SKM-1 (cell line): Measurements from ENCODE around the gene SNN.
A peak's percentile ranks its signal among the peaks of the same experiment; 100 is the strongest.

Experiments
- DNase-seq: peaks from one replicate; lab custom pipeline; 2025; ENCODE audit not compliant: unreplicated experiment; lab: John Stamatoyannopoulos, UW

The SNN gene

DNA sequence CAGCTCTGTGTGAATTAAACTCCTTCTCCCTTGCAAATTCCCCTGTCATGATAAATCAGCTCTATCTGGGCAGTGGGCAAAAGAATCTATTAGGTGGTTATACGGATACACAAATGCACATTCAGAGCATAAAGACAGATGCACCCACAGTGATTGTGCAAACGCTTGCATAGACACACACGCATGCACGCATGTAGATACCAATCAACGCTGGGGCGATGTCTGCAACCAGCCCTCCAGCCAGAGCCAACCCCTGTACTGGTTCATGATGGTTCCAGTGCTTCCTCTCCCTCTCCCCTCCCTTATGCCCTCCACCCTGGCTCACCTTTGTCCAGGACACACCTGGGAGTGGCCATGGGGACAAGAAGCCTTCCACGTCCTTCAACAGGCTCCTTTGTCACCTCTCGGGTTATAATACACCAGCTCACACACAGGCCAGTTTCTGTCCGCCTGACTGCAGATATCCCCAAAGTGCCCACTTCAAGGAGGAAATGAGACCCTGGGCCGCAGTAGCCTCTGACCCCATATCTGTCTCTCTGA lies 33.1 kb upstream of the SNN start:
- no peak for DNase-seq

DNA sequence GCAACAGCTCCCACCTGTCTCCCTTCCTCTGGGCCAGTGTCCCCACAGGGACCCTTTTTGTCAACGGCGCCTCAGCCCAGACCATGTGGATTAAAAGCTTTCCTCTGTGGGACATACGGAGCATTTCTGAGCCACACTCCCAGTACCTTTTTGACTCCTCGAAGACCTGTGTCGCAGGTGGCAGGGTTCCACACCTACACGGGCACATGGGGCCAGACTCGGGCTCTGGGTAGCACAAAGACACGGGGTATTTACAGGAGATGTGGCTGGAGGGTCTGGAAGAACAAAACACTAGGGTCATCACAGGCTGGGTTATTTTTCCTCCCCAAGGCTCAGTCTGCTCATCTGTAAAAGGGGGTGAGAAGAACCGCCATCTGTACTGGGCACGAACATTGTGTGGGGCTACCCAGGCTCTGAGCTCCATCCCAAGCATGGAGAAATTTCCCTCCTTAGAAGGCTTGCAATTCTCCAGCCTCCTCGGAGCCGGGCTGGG lies 32.5 kb upstream of the SNN start:
- DNase-seq, result no peak

- no peak for DNase-seq
Observed at GRCh38 chr16:11636172-11636721, 32.0 kb upstream of the SNN start.

GRCh38 chr16:11637320-11637719 lies 30.9 kb upstream of the SNN start:
- no peak for DNase-seq

GRCh38 chr16:11638140-11638539 lies 30.1 kb upstream of the SNN start:
- DNase-seq, result no peak

GRCh38 chr16:11639008-11639562 lies 29.2 kb upstream of the SNN start:
- no peak for DNase-seq

GRCh38 chr16:11639925-11640899 lies 28.0 kb upstream of the SNN start:
- DNase-seq, result peak; percentile 91

GRCh38 chr16:11640987-11641817 lies 27.1 kb upstream of the SNN start:
- DNase-seq, result peak; percentile 47

DNA sequence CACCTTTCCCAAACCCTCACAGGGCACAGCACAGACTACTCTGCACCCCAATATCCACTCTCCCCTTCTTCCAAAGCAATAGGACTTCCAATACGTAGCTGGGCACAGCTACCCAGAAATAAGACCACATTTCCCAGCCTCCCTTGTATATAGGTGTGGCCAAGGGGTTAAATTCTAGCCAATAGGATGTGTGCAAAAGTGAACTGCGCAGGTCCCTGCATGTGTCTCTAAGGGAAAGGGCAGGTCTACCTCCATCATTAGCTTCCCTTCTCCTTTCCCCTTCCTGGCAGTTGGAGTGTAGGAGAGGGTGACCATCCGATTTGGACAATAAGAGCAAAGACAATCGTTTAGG lies 25.5 kb upstream of the SNN start:
- no peak for DNase-seq

DNA sequence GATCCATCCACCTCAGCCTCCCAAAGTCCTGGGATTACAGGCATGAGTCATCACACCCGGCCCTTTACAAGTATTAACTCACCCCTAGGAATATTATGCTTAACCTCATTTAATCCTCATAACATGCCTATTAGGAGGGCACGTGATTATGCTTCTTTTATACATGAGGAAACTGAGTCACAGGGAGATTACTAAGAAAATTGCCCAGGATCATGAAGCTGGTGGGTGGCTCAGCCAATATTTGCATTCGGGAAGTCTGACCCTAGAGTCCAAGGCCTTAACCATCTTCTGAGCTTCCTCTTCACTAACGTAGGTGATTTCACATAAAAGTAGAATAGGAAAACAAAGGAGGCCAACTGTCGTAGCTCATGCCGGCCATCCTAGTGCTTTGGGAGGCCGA lies 19.0 kb upstream of the SNN start:
- no peak for DNase-seq

DNA sequence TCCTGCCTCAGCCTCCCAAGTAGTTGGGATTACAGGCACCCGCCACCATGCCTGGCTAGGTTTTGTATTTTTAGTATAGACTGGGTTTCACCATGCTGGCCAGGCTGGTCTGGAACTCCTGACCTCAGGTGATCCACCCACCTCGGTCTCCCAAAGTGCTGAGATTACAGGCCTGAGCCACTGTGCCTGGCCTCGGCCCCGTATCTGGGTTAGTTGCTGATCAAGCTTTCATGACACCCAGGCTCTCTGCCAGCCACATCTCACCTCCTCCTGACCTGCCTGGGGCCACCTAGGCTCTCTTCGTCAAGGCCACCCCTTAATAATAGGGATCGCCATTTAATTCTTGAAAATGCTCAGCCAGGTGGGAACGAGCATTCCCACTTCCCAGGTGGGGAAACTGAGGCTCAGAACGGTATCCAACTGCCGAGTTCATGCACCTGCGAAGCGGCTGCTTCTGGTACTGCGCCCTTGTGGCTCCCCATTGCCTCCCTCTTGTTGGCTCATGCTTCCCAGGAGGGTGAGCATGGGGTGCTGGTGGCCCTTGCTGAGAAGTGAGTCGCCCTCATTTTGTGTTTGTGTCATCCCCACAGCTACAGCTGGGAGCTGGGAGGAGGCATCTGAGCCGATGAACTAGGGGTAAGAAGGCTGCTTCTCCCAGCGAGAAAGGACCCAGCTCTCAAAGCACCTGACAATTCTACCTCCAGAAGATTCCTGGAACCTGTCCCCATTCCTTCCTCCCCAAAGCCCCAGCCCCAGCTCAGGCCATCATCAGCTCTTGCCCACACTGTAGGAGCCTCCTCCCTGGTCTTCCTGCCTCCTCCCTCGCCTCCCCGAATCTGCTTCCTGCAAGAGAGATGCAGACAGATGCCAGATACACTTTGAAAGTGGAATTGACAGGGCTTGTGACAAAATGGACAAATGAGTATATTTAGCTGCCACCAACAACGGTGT lies 17.3 kb upstream of the SNN start:
- DNase-seq, result no peak

DNA sequence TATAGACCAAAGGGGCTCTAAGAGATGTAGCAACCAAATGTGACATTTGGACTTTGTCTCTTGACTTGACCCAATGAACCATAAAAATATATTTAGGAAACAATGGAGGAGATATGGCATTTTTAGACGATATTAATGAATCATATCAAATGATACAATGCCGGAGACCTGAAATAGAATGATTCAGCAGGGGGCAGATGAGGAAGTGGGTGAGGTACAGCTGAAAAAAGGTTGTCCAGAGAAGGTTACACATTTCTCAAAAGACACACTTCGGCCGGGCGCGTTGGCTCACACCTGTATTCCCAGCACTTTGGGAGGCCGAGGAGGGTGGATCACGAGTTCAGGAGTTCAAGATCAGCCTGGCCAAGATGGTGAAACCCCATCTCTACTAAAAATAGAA lies 16.5 kb upstream of the SNN start:
- DNase-seq, result no peak

GRCh38 chr16:11655655-11656054 lies 12.6 kb upstream of the SNN start:
- DNase-seq, result no peak

GRCh38 chr16:11657556-11657955 lies 10.7 kb upstream of the SNN start:
- DNase-seq, result no peak

DNA sequence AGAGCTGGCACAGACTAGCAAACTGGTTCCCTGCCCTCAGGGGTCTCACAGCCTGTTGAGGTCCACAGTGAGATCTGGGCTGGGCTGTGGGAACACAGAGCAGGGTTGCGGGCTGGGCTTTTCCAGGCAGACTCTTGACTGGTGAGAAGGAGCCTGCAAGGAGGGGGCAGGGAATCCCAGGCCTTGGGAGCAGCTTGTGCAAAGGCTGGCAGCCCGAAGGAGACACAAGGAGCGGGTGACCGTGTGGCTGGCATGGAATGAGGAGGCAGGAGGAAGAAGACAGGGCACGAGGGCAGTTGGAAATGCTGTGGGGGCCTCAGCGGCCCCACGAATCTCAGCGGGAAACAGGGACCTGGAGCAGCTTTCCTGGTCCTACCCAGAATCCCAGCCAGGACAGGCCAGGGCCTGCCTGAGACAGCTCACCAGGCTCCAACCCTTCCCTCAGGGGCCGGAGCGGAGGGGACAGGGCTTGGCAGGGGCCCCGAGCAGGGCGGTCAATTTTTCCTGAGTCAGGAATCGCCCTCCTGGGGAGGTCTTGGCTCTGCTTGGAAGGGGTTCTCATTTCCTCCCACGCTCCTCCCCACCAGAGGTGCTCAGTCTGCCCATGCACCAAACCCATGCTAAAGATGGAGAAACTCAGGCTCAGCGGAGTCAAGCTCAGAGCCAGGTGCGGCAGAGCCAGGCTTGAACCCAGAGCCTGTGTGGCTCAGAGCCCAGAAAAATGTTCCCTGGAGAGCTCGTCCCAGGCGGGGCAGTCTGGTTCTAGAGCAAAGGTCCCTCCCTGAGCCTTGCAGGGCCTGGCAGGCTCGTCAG lies 9.2 kb upstream of the SNN start:
- no peak for DNase-seq

DNA sequence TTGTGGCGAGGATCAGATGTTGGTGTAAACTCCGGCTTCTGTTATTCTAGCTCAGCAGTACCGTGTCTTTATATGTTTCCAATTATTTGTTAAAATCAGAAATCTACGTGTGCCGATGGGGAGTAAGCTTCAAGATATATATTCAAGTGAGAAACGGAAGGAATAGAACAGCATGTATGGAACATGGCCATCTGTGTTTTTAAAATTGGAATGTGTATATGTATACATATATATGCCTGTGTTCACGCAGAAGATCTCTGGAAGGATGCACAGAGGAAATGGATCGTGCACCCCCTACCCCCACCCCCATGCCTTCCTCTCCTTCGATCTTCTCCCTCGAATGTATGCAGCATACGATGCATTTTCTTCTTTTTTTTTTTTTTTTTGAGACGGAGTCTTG lies 7.7 kb upstream of the SNN start:
- DNase-seq, result no peak

DNA sequence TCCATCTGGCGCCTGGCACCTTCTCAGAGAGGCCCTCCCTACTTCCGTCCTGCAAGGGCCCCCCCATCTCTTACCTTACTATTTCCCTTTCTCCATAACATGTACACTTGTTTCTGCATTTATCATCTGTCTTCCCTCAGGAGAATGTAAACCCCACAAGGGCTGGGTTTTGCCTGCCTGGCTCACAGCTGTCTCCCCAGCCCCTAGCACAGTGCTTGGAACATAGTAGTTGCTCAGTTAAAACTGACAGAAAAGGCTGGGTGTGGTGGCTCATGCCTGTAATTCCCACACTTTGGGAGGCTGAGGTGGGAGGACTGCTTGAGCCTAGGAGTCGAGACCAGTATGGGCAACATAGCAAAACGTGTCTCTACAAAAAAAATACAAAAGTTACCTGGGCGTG lies 5.7 kb upstream of the SNN start:
- DNase-seq, result no peak

GRCh38 chr16:11665071-11665491 lies 3.2 kb upstream of the SNN start:
- DNase-seq, result no peak
